B cell (primary cell): Measurements from ENCODE around the gene SPPL3. TPM values are rescaled to one million over a fixed set of nuclear protein-coding genes. Genes with fewer than 3 reads are reported as not detected.

Source experiments
- ATAC-seq: fragments of 200-7000 bp; cut with Tn5 transposase; one replicate; pipeline ENCODE4 v1.10.0; 2021; ENCODE audit warnings: low read depth, mild to moderate bottlenecking, moderate number of reproducible peaks, moderate library complexity
- CTCF ChIA-PET: fragments of 350-600 bp; sonication (Branson Sonifier 250); formaldehyde crosslinking; loops from one replicate; lab custom pipeline; 2021; ENCODE audit warnings: antibody characterized with exemption, inconsistent platforms; lab: Charles Lee
- POLR2A ChIA-PET: fragments of 350-600 bp; sonication (Branson Sonifier 250); formaldehyde crosslinking; loops from one replicate; lab custom pipeline; 2021; ENCODE audit warnings: antibody characterized with exemption; lab: Charles Lee
- DNase-seq: peaks from one replicate; pipeline ENCODE4 v3.0.0; 2013
- H2AFZ ChIP-seq: 2 replicates; pipeline ENCODE4 v1.6.1; 2012; ENCODE audit warnings: mild to moderate bottlenecking, low read depth, low read length; ENCODE audit not compliant: insufficient read depth, poor library complexity, severe bottlenecking
- H3K27ac ChIP-seq, 2 donors: 1 replicate in 1 of 2; 2 replicates in 1 of 2; pipeline ENCODE4 v1.5.1; 2012 to 2013; ENCODE audit warnings: low read length in 2 of 2, mild to moderate bottlenecking in 2 of 2, moderate library complexity in 1 of 2
- H3K27me3 ChIP-seq, 4 experiments: fragments of 200-600 bp in 1 of 4; sonication (generic) in 1 of 4; replicated peaks in 1 of 4; 1 replicate in 2 of 4; 2 replicates in 2 of 4; pipeline versions ENCODE4 v1.6.1 to v1.7.0; 2013 to 2016; ENCODE audit warnings: low read length in 3 of 4, mild to moderate bottlenecking in 2 of 4, mixed read lengths in 1 of 4, moderate library complexity in 1 of 4; ENCODE audit not compliant: insufficient read depth in 4 of 4, control insufficient read depth in 3 of 4; ENCODE audit errors: control extremely low read depth in 1 of 4
- H3K36me3 ChIP-seq, 2 experiments: replicated peaks in 1 of 2; 1 replicate in 1 of 2; 2 replicates in 1 of 2; pipeline versions ENCODE4 v1.6.1 to v1.7.1; 2013; ENCODE audit warnings: low read length in 1 of 2; ENCODE audit not compliant: insufficient read depth in 2 of 2, control insufficient read depth in 1 of 2; ENCODE audit errors: control extremely low read depth in 1 of 2, extremely low read depth in 1 of 2
- H3K4me1 ChIP-seq, 2 donors: fragments of 200-600 bp in 1 of 2; sonication (generic) in 1 of 2; 1 replicate in 1 of 2; 2 replicates in 1 of 2; pipeline versions ENCODE4 v1.5.1 to v1.6.1; 2013 to 2017; ENCODE audit warnings: low read length in 2 of 2; ENCODE audit not compliant: control insufficient read depth in 2 of 2, insufficient read depth in 2 of 2
- H3K4me2 ChIP-seq: replicated peaks from 2 replicates; pipeline ENCODE3; 2012; ENCODE audit warnings: mild to moderate bottlenecking, low read depth, low read length; ENCODE audit not compliant: poor library complexity, severe bottlenecking
- H3K4me3 ChIP-seq, 5 experiments: fragments of 200-600 bp in 1 of 5; sonication (generic) in 1 of 5; 1 replicate in 3 of 5; 2 replicates in 2 of 5; pipeline versions ENCODE4 v1.5.1 to v1.7.0; 2011 to 2016; ENCODE audit warnings: low read length in 4 of 5, mild to moderate bottlenecking in 4 of 5, low read depth in 2 of 5, control low read depth in 1 of 5, moderate library complexity in 1 of 5; ENCODE audit not compliant: insufficient read depth in 1 of 5; ENCODE audit errors: control extremely low read depth in 1 of 5, extremely low read depth in 1 of 5
- H3K79me2 ChIP-seq: fragments of 200-600 bp; sonication (generic); one replicate; pipeline ENCODE4 v1.6.0; 2016; ENCODE audit warnings: low read length; ENCODE audit not compliant: control insufficient read depth, insufficient read depth
- H3K9ac ChIP-seq: fragments of 200-600 bp; sonication (generic); 2 replicates; pipeline ENCODE4 v1.6.1; 2017; ENCODE audit warnings: mild to moderate bottlenecking, low read length, moderate library complexity
- H3K9me3 ChIP-seq, 3 donors: one replicate each; pipeline versions ENCODE4 v1.6.1 to v1.7.1; 2013; ENCODE audit warnings: low read length in 2 of 3; ENCODE audit not compliant: control insufficient read depth in 2 of 3, insufficient read depth in 1 of 3; ENCODE audit errors: control extremely low read depth in 1 of 3
- H4K20me1 ChIP-seq: 2 replicates; pipeline ENCODE4 v1.6.0; 2012; ENCODE audit warnings: mild to moderate bottlenecking, low read length; ENCODE audit not compliant: insufficient read depth, control insufficient read depth, poor library complexity, severe bottlenecking
- H3K27ac Mint-ChIP-seq: one replicate; pipeline ENCODE4 v1.8.0; 2021; ENCODE audit warnings: mixed read lengths
- H3K27me3 Mint-ChIP-seq: one replicate; pipeline ENCODE4 v1.8.0; 2021; ENCODE audit warnings: mixed read lengths
- H3K4me1 Mint-ChIP-seq: one replicate; pipeline ENCODE4 v1.8.0; 2021; ENCODE audit warnings: mixed read lengths
- H3K4me3 Mint-ChIP-seq: one replicate; pipeline ENCODE4 v1.8.0; 2021; ENCODE audit warnings: mixed read lengths
- H3K9me3 Mint-ChIP-seq: one replicate; pipeline ENCODE4 v1.8.0; 2022; ENCODE audit warnings: mixed read lengths; ENCODE audit not compliant: insufficient read depth
- EZH2 ChIP-seq: IDR thresholded peaks from 2 replicates; pipeline ENCODE4 v1.6.1; 2012; ENCODE audit warnings: borderline replicate concordance, low read depth, mild to moderate bottlenecking, moderate library complexity, low read length; ENCODE audit not compliant: insufficient read depth, poor library complexity, severe bottlenecking
- WGBS: methylation state at CpG from one replicate; pipeline ENCODE4 v1.1.5; 2013; ENCODE audit warnings: missing lambda C conversion rate; ENCODE audit not compliant: insufficient coverage; 5-methylcytosine and 5-hydroxymethylcytosine counted together
- intact Hi-C: fragments of 100-400 bp; cut with micrococcal nuclease; formaldehyde crosslinking; loops from one replicate; pipeline ENCODE4 v1.10.0; 2022
- polyA plus RNA-seq: library from polyadenylated mRNA; depleted of rRNA; stranded (reverse); fragments of >200 nt; gene quantifications from 2 replicates; pipeline ENCODE4 v1.2.3, GENCODE V29; 2012
- total RNA-seq, 2 donors: library from RNA; stranded (reverse); fragments of 120-200 nt in 1 of 2; gene quantifications; 1 replicate in 1 of 2; 2 replicates in 1 of 2; pipeline versions ENCODE4 v1.2.3 to v1.2.4, GENCODE V29; 2013 to 2022
- TF ChIP-seq, protein P1 (sequence below): fragments of 200-600 bp; IDR thresholded peaks from one replicate; pipeline ENCODE4 v1.8.0; 2022; ENCODE audit warnings: antibody characterized with exemption, mild to moderate bottlenecking

Gene SPPL3
- total and polyA plus RNA-seq, 2 donors (not counting 1 experiment from before 2014, with no cell fraction given), result 12.3 to 43.6 TPM

DNA sequence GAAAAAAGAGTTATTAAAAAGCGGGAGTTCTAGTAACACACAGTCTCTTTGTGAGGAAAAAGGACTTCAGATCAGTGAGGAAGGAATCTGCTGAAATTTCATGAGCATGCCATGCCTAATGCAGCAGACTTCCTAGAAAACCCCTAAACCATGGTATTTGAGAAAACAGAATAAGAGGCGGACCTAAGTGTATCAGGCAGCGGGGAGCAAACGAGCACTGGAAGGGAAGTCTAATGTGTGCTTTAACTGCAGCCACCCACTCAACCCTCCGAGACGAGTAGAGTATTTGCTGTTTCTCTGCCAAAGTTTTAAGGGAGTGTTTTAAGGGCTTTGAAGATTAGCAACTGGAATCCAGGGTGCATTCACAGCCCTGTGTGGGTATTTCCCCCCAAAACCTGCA lies 142.1 kb downstream of the SPPL3 start:
- DNase-seq, result no peak

DNA sequence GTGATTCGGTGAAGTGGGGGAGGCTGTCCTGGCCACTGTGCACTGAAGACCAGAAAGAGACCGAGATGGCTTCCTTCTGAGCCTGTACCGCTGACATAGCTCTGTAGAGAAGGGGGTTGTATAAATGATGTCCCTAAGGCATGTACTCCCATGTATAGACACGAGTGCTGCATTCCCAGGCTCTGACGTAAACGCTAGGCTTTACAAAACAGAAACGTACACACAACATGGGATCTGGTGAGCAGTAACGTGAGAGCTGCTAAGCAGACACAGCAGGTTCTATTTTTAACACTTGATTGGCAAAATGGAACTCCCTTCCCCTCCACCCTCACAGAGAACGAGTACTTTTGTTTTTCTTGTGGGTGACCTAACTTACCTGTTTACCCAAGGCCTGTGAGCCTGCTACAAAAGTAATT lies 142.6 kb downstream of the SPPL3 start:
- 96% methylated on average over 9 of the region's 9 CpGs for WGBS
- DNase-seq (no peak), ATAC-seq (no peak)

More for the DNA sequence above, 142.1 kb downstream of the SPPL3 start:
- Mint-ChIP-seq H3K27me3 (no peaks in the 10 kb centered on the region), H3K4me1 (no peaks in the 10 kb centered on the region), H3K4me3 (no peak overlapping the region), H3K27ac (no peak overlapping the region), H3K9me3 (no peaks in the 10 kb centered on the region)
- ChIA-PET CTCF (no interaction called here), POLR2A (no interaction called here)
- Histone ChIP-seq H2AFZ (no peak overlapping the region), H3K27me3 (no peaks in the 10 kb centered on the region), H4K20me1 (no peaks in the 10 kb centered on the region), H3K36me3 (peaks cover 4 to 46% of the 10 kb centered on the region in 2 experiments), H3K4me3 (no peak overlapping the region), H3K4me2 (no peak overlapping the region), H3K4me1 (no peaks in the 10 kb centered on the region), H3K9ac (no peak overlapping the region), H3K79me2 (no peaks in the 10 kb centered on the region), H3K27ac (no peak overlapping the region), H3K9me3 (no peaks in the 10 kb centered on the region)
- intact Hi-C loops, result no loop called here
- 97% methylated on average over 5 of the region's 6 CpGs for WGBS
- no peak for TF ChIP-seq EZH2
- TF ChIP-seq, protein P1, sequence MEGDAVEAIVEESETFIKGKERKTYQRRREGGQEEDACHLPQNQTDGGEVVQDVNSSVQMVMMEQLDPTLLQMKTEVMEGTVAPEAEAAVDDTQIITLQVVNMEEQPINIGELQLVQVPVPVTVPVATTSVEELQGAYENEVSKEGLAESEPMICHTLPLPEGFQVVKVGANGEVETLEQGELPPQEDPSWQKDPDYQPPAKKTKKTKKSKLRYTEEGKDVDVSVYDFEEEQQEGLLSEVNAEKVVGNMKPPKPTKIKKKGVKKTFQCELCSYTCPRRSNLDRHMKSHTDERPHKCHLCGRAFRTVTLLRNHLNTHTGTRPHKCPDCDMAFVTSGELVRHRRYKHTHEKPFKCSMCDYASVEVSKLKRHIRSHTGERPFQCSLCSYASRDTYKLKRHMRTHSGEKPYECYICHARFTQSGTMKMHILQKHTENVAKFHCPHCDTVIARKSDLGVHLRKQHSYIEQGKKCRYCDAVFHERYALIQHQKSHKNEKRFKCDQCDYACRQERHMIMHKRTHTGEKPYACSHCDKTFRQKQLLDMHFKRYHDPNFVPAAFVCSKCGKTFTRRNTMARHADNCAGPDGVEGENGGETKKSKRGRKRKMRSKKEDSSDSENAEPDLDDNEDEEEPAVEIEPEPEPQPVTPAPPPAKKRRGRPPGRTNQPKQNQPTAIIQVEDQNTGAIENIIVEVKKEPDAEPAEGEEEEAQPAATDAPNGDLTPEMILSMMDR, result no peak
- no peak for ATAC-seq

More for the DNA sequence above, 142.6 kb downstream of the SPPL3 start:
- no peaks in the 10 kb centered on the region for H3K27me3 ChIP-seq
- intact Hi-C loops, result no loop called here
- no peaks in the 10 kb centered on the region for H3K27me3 Mint-ChIP-seq
- no peaks in the 10 kb centered on the region for H3K9me3 ChIP-seq
- H3K4me1 Mint-ChIP-seq, result no peaks in the 10 kb centered on the region
- H3K27ac Mint-ChIP-seq, result no peak overlapping the region
- H3K27ac ChIP-seq, result no peak overlapping the region
- H3K4me2 ChIP-seq, result no peak overlapping the region
- TF ChIP-seq, protein P1, result no peak
- TF ChIP-seq EZH2, result no peak
- POLR2A ChIA-PET, result no interaction called here
- H3K36me3 ChIP-seq, result peaks cover under 1 to 40% of the 10 kb centered on the region in 2 experiments
- no peak overlapping the region for H3K4me3 Mint-ChIP-seq
- CTCF ChIA-PET, result interaction anchor here (0.5 kb wide), 1 partner anchor 914 kb away, joined by 4 read pairs; no protein-coding TSS in a partner anchor
- no peaks in the 10 kb centered on the region for H3K4me1 ChIP-seq
- H3K79me2 ChIP-seq, result no peaks in the 10 kb centered on the region
- no peaks in the 10 kb centered on the region for H3K9me3 Mint-ChIP-seq
- no peak overlapping the region for H2AFZ ChIP-seq
- no peaks in the 10 kb centered on the region for H4K20me1 ChIP-seq
- no peak overlapping the region for H3K9ac ChIP-seq
- H3K4me3 ChIP-seq, result no peak overlapping the region
